Measurements from ENCODE around the gene DOCK10.
A peak's percentile ranks its signal among the peaks of the same experiment; 100 is the strongest.

Gene DOCK10

DNA sequence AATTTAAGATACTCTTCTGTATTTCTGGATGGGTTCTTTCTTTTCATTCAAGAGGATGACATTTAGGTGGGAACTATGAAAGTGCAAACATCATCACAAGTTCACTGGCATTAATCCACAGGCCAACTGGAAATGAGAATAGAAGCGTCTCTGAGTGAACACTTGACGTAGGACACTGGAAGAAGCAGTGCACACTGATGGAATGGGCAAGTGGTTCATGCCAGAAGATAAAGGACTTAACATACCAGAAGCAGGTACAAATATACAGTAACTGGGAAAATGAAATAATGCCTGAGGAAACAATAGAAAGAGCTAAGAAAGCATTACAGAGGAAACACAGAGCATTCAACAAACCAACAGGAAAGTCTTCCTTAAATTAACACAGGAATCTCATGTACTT, 205.2 kb downstream of the DOCK10 start:
- DNase-seq (ENCODE audit: low spot score), result no peak

GRCh38 chr2:224836263-224836662, 206.0 kb downstream of the DOCK10 start:
- peak; percentile 25 for DNase-seq (ENCODE audit: low spot score)

DNA sequence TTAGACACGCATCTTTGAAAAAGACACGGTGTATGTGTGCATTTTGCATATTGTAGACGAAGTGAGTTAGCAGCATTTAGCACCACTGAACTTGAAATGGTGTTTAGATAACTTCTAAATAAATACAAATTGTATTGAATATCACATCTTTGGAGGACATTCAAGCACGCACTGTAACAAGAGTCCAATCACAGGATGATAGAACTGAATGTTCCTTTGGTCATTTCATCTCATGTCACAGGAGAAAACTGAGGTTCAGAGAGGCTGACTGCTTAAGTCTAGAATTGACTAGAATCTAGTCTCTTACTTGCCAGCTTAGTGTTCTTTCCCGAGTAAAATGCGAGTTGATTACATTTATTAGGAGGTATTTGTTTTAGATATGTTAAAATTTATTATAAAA, 206.9 kb downstream of the DOCK10 start:
- no peak for DNase-seq (ENCODE audit: low spot score)

- no peak for DNase-seq (ENCODE audit: low spot score)
Observed at GRCh38 chr2:224833986-224834385, 208.3 kb downstream of the DOCK10 start.

GRCh38 chr2:224832207-224832606, 210.1 kb downstream of the DOCK10 start:
- DNase-seq (ENCODE audit: low spot score), result no peak

DNA sequence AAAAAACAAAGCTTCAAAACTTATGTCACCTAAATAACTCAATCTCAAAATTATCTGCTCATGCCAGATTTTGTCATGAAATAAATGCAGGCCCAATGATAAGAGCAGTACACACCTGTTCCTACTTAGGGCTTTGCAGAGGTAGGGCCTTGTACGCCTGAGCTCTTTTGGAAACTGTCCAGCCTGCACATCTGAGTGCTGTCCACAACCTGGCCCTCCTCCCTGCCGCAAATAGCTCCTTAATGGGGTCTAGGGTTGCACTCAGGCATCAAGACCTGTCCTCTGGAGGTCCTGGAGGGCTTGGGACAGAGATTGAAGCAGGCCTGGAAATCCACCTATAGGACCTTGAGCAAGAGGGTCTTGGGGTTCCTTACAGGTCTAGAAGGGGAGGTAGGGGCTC, 210.7 kb downstream of the DOCK10 start:
- no peak for DNase-seq (ENCODE audit: low spot score)

- no peak for DNase-seq (ENCODE audit: low spot score)
Observed at GRCh38 chr2:224820283-224820991, 221.8 kb downstream of the DOCK10 start.

DNA sequence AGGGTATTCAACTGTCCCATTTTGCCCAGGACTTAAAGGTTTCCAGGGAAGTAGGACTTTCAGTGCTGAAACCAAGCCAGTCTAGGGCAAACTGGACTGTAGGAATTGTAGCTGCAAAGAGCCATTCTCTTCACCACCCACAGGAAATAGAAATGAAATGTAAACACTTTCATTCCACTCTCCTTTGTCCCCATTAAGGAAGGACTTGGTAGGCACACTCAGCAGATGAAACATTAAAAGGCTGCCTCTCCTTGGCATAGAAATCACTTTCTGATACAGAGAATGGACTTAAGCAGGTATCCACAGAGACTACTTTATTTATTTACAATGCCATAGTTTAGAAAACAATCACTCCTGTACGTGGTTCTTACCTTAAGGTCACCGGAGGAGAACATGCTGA, 223.2 kb downstream of the DOCK10 start:
- DNase-seq (ENCODE audit: low spot score), result no peak

DNA sequence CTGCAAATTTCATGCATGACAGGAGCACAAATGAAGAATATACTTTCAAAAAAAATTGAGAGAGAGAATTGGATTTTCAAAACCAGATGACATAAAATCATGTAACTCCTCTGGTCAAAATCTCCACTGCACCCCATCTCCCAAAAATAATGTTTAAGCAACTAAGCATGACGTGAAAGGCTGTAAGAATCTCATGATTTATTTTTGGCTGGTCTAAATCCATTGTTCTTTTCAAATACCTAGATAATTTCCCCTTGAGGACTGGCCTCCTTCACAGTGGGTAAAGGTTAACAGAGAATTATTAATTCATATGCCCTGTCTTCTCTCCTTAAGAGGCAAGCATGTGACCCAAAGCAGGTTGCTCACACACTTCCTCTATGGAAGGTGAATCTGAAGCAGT, 224.6 kb downstream of the DOCK10 start:
- no peak for DNase-seq (ENCODE audit: low spot score)

- DNase-seq (ENCODE audit: low spot score), result peak; percentile 56
Observed at GRCh38 chr2:224816816-224817215, 225.5 kb downstream of the DOCK10 start.

DNA sequence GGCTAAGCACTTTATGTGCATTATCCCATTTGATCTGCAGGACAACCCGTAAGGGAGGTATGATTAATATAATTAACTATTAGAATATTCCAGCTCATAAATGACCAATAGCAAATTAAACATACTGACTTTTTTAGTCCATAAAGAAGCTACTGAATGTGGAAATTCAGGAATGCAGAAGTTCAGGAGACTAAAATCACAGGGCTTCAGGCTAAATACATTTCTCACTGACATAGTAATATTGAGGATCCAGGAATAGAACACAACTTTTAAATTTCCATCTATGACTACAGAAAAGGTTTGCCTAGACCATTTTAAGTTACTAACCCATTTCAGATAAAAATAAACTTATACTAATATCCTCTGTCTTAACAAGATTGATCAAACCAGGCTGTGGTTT, 228.7 kb downstream of the DOCK10 start:
- DNase-seq (ENCODE audit: low spot score), result no peak

DNA sequence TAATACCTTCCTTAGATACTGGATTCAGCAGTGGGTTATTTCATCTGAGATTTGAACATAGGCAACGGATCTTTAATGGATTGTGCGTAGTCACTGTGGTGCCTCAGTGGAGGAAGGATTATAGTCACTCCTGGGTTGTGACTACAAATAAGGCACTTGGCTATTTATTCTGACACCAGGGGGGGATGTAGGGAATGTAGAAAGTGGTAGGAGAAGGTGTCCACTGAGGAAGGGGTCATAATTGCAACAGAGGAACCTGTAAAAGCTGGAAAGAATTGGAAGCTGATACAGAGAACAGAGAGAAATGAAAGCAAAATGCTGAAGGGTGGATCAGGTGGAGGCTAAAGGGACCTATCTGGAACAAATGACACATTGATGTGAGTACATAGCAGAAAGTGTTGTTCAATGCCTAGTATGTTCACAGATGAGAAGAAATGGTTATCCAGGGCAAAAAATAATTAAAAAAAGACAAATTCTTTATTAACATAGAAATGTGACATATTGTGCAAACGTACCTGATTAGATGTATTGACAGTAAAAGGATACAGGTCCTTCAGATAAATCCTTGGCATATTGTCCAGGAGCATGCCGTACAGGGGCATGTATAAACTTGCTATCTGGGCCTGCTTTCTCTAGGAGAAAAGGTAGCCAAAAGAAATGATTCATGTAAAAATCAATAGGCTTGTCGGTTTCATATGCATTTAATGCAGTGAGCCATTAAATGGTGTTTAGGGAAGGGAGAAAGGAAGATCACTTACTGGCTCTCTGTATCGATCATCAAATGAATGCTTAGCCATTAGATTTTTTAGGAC, 234.9 kb downstream of the DOCK10 start:
- no peak for DNase-seq (ENCODE audit: low spot score)

DNA sequence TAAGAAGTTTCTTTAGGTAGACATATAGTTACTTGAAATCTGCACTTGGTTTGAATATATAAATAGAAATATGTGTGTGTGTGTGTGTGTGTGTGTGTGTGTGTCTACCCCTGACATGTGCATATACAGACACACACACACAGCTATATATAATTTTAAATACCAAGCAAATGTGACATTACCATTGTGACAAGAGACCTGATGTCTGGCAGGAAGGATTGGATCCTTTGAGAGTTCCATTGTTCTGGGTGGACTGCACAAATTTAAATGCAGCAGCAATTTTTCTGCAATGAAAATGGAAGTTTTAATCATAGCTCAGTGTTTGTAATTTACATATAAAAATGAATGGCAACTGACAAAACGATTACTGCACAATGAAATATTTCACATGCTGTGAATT, 238.3 kb downstream of the DOCK10 start:
- DNase-seq (ENCODE audit: low spot score), result no peak

DNA sequence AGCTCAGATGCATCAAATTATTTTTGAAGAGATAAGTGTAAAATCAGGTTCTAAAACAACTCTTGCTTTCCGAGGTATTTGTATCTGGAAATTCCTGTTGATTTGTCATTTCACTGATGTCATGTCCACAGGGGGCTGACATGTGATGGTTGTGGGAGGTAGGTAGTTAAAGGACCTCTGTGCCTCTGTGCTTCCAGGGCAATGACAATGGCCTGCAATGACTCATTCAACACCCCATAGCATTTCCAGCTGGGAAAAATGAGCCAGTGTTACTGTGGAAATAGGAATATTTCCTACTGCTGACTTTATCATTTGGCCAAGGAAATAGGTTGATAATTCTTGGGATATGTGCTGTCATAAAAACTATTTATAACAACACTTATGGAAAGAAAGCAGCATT, 239.9 kb downstream of the DOCK10 start:
- DNase-seq (ENCODE audit: low spot score), result peak; percentile 53

GRCh38 chr2:224801360-224801759, 240.9 kb downstream of the DOCK10 start:
- no peak for DNase-seq (ENCODE audit: low spot score)

GRCh38 chr2:224799691-224800090, 242.6 kb downstream of the DOCK10 start:
- DNase-seq (ENCODE audit: low spot score), result no peak

DNA sequence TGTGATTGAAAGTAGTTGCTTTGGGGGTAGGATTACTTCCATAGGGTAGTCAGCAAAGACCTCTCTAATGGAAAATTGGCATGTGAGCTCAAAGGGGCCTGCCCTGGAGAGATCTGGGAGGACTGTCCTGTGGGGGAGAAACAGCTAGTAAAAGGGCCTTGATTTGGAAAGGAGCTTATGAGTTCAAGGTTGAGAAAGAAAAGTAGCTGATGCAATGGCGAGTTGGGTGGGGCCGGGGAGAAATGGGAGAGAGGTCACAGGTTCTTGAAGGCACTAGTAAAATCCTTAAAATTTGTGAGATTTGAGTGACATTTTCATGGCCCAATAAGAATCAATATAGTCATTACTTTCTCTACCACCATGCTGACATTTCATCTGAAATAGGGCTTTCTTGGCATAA, 244.1 kb downstream of the DOCK10 start:
- no peak for DNase-seq (ENCODE audit: low spot score)

DNA sequence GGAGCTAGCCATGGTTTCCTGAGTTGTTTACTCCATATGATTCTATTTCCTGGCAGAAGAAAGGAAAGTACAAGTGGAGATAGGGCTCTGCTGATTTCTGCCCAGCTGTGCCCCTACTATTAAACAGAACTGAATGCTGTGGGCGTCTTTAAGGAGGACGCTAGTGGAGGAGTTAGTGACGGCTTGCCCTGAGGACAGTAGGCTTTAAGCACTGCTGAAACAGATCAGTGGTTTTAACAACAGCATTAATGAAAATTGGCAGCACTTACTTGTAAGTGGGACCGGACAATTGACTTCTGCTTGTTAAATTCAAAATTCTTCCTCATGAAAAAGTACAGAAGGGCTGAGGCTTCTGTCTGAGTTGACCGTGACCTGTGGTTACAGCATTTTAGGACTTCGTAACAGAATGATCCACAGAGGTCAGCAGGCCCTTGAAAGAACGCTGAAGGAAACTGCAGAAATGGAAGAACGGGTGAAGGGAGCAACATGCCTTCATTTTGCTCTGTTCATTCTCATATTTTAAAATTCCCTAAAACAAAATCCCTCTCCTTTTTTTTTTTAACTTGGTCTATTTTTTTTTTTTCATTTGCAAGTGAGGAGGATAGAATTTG, 245.5 kb downstream of the DOCK10 start:
- DNase-seq (ENCODE audit: low spot score), result no peak

DNA sequence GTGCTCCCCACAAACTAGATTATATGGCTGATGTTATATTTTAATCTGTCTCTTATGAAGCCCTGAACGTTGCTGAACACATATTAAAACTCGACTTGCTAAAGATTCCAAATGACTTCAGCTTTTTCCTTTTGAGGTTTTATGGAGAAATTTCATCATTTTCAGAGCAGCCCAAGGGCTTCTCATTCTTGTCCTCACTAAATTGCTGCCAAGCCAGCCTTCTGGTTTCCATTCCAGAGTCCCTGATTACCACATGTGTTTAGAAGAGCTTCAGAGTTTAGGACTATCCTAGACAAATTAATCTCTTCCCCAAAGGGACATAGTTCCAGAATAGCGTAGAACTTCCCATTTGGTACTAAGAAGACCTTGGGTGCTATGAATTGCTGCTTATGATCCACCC, 248.3 kb downstream of the DOCK10 start:
- DNase-seq (ENCODE audit: low spot score), result peak; percentile 82

GRCh38 chr2:224786848-224787247, 255.4 kb downstream of the DOCK10 start:
- DNase-seq (ENCODE audit: low spot score), result no peak

DNA sequence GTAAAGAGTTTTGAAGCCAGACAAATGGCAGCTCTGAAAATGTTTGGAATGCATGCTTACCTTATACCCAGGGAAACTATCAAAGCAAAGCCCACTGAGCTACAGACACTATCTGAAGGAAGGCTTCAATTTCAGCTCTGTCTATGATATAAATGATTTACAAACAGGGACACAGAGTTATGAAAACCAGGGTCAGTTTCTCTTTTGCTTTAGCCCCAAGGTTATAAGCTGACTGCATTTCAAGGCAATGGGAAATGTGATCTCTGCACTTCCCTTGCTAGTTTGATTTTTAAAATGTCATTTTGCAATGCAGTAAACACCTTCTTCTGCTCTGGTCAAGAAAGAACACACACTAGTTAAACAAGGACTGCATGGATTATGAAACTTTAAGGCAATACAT, 260.9 kb downstream of the DOCK10 start:
- no peak for DNase-seq (ENCODE audit: low spot score)

DNA sequence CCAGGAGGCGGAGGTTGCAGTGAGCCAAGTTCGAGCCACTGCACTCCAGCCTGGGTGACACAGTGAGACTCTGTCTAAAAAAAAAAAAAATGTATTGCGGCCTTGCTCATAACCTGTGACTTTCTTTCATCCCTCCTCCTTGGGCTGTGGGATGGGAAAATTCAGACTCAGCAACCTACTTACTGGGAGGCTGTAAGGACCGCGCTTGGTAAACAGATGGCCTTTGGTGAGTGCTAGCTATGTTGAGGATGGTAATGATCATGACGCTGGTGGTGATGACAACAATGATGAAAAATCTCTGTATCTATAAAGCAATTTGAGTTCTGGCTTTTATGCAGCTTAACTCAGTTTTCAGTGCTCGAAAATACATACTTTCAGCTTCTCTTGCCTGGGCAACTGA, 261.4 kb downstream of the DOCK10 start:
- no peak for DNase-seq (ENCODE audit: low spot score)

DNA sequence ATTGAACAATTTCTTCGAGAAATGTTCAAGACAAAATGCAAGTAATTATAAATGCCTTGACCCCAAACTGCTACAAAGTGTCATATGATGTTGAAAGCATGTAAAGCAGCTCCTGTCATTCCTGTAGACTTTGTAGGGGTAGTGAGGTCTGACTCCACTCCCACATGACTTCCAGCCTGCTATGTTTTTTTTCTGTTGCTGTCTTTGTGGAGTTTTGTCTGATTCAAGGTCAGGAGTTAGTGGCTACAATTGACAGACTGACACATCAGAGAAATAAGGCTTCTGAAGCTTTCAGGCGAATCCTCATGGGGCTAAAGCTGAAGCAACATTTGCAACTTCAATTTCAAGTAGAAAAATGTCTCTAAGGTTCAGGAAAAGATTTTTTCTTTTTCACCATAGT, 262.2 kb downstream of the DOCK10 start:
- DNase-seq (ENCODE audit: low spot score), result no peak
